MCF 10A (cell line): ENCODE results near the gene ARL13A. TPM values are rescaled to one million over a fixed set of nuclear protein-coding genes. Genes with fewer than 3 reads are reported as not detected.

Experiments
- Bru-seq: library from RNA; stranded (reverse); fragments of 400-500 nt; gene quantifications from one replicate; lab custom pipeline; 2021; lab: Mats Ljungman, UMichigan
- BruChase-seq, 2 experiments: library from RNA; stranded (reverse); fragments of 400-500 nt; gene quantifications; one replicate each; lab custom pipeline; 2021; lab: Mats Ljungman, UMichigan
- BruUV-seq: library from RNA; stranded (reverse); fragments of 400-500 nt; replicated peaks from 2 replicates; lab custom pipeline; 2021; lab: Mats Ljungman, UMichigan
- CTCF ChIA-PET: fragments of 300-600 bp; sonication (Branson Sonifier 250); formaldehyde crosslinking; extraction: SDS; loops from one replicate; lab custom pipeline; 2021; ENCODE audit warnings: antibody characterized with exemption, inconsistent platforms; lab: Yijun Ruan, JAX
- POLR2A ChIA-PET: fragments of 300-600, 350-650 bp; sonication (Branson Sonifier 250); formaldehyde crosslinking; extraction: SDS; loops from one replicate; lab custom pipeline; 2020; ENCODE audit warnings: antibody characterized with exemption, inconsistent platforms; lab: Yijun Ruan, JAX
- DNase-seq: peaks from one replicate; pipeline ENCODE4 v3.0.0-alpha.2; 2018; ENCODE audit not compliant: unreplicated experiment
- H3K27ac Mint-ChIP-seq: one replicate; pipeline ENCODE4 v1.8.0; 2022; ENCODE audit warnings: mild to moderate bottlenecking, low read depth, mixed read lengths; ENCODE audit not compliant: unreplicated experiment
- H3K27me3 Mint-ChIP-seq: one replicate; pipeline ENCODE4 v1.8.0; 2022; ENCODE audit warnings: mixed read lengths; ENCODE audit not compliant: insufficient read depth, unreplicated experiment
- H3K36me3 Mint-ChIP-seq: one replicate; pipeline ENCODE4 v1.8.0; 2022; ENCODE audit warnings: mild to moderate bottlenecking, moderate library complexity, mixed read lengths; ENCODE audit not compliant: insufficient read depth, unreplicated experiment
- H3K4me1 Mint-ChIP-seq: one replicate; pipeline ENCODE4 v1.8.0; 2022; ENCODE audit warnings: mixed read lengths; ENCODE audit not compliant: insufficient read depth, unreplicated experiment
- H3K4me3 Mint-ChIP-seq: one replicate; pipeline ENCODE4 v1.8.0; 2022; ENCODE audit warnings: mild to moderate bottlenecking, moderate library complexity, mixed read lengths; ENCODE audit not compliant: unreplicated experiment
- H3K9me3 Mint-ChIP-seq: one replicate; pipeline ENCODE4 v1.8.0; 2022; ENCODE audit warnings: mixed read lengths; ENCODE audit not compliant: unreplicated experiment
- intact Hi-C: fragments of 100-400 bp; cut with micrococcal nuclease; formaldehyde crosslinking; loops from 2 replicates; pipeline ENCODE4 v1.14.1; 2022
- long read RNA-seq: library from polyadenylated mRNA; stranded (forward); transcript quantifications from one replicate; pipeline ENCODE4 v2.0.0, GENCODE V29; 2022
- total RNA-seq: library from RNA; stranded (reverse); gene quantifications from 2 replicates; pipeline ENCODE4 v1.2.3, GENCODE V29; 2022
- TF ChIP-seq, protein P1 (sequence below): fragments of 200-600 bp; IDR thresholded peaks from one replicate; pipeline ENCODE4 v1.8.0; 2022; ENCODE audit warnings: antibody characterized with exemption, mild to moderate bottlenecking; ENCODE audit not compliant: unreplicated experiment

Gene ARL13A
- total RNA-seq (not detected in 2 replicates), Bru-seq, nascent RNA (percentile 11 among the genes with signal in this experiment), BruChase-seq, experiment 1, labeled RNA remaining after a 6-hour chase (percentile 8 among the genes with signal in this experiment), BruChase-seq, experiment 2, labeled RNA remaining after a 2-hour chase (percentile 5 among the genes with signal in this experiment)
- long read RNA-seq, result 0 reads

DNA sequence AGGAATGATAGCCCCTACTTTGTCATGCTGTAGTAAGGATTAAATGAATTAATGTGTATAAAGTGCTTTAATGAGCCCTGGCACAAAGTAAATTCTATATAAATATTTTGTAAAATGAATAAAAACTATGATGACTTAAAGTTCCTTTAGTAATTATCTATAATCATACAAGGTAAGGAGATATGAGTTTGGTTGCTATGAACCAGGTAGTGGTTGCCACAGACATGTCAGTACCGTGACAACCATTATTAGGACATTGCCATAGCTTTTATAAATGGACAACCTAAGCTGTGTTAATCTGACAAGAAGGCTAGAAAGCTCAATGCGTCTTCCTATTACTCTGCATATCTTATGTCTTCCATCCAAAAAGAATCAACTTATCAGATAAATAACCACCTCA, at the start of gene ARL13A:
Gene ARL13A (plus strand): TSS at position 301 of the 400 bp plus-strand sequence. CDS start 3,982 bp downstream, outside the sequence.
- Mint-ChIP-seq H3K27ac (no peak within 1 kb of the TSS), H3K4me3 (no peak within 1 kb of the TSS), H3K9me3 (no peaks in the 10 kb centered on the region), H3K36me3 (no peaks in the 10 kb centered on the region), H3K27me3 (peaks cover 26% of the 10 kb centered on the region), H3K4me1 (no peaks in the 10 kb centered on the region)
- ChIA-PET CTCF (no interaction called here), POLR2A (no interaction called here)
- DNase-seq, result no peak
- no TSS peak for BruUV-seq
- TF ChIP-seq, protein P1, sequence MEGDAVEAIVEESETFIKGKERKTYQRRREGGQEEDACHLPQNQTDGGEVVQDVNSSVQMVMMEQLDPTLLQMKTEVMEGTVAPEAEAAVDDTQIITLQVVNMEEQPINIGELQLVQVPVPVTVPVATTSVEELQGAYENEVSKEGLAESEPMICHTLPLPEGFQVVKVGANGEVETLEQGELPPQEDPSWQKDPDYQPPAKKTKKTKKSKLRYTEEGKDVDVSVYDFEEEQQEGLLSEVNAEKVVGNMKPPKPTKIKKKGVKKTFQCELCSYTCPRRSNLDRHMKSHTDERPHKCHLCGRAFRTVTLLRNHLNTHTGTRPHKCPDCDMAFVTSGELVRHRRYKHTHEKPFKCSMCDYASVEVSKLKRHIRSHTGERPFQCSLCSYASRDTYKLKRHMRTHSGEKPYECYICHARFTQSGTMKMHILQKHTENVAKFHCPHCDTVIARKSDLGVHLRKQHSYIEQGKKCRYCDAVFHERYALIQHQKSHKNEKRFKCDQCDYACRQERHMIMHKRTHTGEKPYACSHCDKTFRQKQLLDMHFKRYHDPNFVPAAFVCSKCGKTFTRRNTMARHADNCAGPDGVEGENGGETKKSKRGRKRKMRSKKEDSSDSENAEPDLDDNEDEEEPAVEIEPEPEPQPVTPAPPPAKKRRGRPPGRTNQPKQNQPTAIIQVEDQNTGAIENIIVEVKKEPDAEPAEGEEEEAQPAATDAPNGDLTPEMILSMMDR, result no peak
- intact Hi-C loops, result no loop called here

DNA sequence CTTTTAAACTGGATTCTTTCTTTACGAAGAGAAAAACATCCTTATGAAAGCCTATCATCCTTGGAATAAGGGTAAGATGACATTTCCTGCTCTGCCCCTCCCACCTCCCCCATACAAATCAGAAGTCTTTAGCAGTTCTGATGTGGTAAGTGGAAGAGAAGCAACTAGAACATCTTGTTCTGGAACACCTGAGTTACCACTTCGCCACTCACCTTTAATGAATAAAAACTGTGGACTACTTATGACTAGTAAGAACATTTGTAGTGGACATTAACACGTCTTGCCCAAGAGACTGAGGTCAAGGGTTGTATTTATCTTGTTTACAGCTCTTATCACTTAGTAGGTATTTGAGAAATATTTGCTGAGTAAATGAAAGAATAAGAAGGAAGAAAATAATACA, 45.1 kb upstream of the ARL13A start:
- Mint-ChIP-seq H3K36me3 (no peaks in the 10 kb centered on the region), H3K4me3 (no peak overlapping the region), H3K4me1 (no peaks in the 10 kb centered on the region), H3K9me3 (no peaks in the 10 kb centered on the region), H3K27me3 (peaks cover 57% of the 10 kb centered on the region), H3K27ac (no peak overlapping the region)
- TF ChIP-seq, protein P1, result no peak
- BruUV-seq, result no TSS peak
- DNase-seq, result no peak
- POLR2A ChIA-PET, result no interaction called here
- intact Hi-C loops, result no loop called here
- CTCF ChIA-PET, result no interaction called here

DNA sequence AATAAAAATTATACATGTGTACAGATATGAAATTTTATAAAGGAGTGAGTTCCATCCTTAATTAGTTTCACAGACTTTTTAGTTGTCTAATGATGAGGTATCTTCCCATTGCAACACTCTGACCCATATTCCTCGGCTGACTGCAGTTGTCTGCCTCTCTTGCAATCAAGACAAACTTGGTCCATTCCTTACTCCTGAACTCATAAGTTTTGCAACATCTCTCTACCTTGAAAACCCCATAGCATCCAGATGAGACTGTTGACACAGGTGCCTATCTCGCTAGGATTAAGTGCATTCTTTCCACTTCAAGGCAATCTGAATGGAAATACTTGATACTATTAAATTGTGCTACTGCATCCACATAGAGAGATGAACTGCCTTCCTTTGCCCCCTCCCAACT, 43.1 kb upstream of the ARL13A start:
- TF ChIP-seq, protein P1, result no peak
- CTCF ChIA-PET, result no interaction called here
- no peak overlapping the region for H3K27ac Mint-ChIP-seq
- intact Hi-C loops, result no loop called here
- H3K27me3 Mint-ChIP-seq, result peaks cover 64% of the 10 kb centered on the region
- no peaks in the 10 kb centered on the region for H3K36me3 Mint-ChIP-seq
- POLR2A ChIA-PET, result no interaction called here
- DNase-seq, result no peak
- peaks cover 7% of the 10 kb centered on the region for H3K9me3 Mint-ChIP-seq
- H3K4me1 Mint-ChIP-seq, result no peaks in the 10 kb centered on the region
- no peak overlapping the region for H3K4me3 Mint-ChIP-seq
- no TSS peak for BruUV-seq

DNA sequence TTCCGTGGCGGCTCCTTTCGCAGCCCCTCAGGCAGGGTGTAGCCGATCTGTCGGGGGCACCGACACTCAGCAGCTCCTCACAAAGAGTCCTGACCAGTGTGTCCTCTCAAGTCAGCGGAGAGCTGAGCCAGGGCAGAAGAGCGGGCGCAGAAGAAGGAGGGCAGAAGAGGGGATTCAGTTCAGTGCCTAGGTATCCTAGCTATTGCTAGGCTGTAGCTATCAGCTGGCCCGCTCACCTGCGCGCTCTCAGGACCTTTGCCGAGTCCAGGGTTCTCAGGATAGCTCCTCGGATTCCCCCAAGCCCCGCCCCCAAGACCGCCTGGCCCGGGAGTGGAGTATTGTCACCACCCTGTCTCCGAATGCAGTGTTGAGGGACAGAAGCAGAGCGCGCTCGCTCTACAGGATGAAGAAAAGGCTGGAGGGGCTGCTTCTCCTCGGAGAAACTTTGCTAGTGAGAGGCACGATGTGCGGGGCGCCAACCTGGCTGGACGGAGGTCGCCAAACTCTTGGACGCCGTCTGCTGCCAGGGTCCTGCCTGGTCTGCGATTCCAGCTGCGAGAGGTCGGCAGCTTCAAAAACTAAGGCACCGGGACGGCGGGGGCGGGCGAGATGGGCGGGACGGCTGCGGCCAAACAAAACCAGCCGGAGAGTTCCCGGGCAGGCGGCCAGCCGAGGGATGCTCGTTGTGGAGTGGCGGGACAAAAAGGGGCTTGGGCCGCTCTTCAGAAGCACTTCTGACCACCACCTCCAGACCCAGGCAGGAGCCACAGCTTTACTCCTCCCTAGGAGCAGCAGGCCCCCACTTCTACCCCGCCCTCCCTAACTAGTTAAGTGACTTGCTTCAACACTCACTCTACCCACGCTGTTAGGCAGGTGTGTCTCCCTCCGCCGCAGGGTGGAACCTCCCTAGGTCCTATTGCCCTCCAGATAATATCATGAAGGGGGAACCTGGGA, 40.6 kb upstream of the ARL13A start, which contains the start of gene XKRX:
Gene XKRX (minus strand): TSS at position 258 of the 954 bp plus-strand sequence. CDS start 613 bp downstream, outside the sequence.
- no TSS peak for BruUV-seq
- intact Hi-C loops, result no loop called here
- ChIA-PET CTCF (interaction anchor here (0.5 to 0.8 kb wide), 3 partner anchors 13 to 150 kb away, joined by 3 to 4 read pairs (median 3); no protein-coding TSS in a partner anchor), POLR2A (interaction anchor here (0.6 to 0.7 kb wide), 2 partner anchors 11 to 21 kb away, joined by 3 to 6 read pairs; no protein-coding TSS in a partner anchor)
- TF ChIP-seq, protein P1, result no peak
- Mint-ChIP-seq H3K9me3 (peaks cover 16% of the 10 kb centered on the region), H3K36me3 (no peaks in the 10 kb centered on the region), H3K4me1 (no peaks in the 10 kb centered on the region), H3K4me3 (peak within 1 kb of the TSS; percentile 77), H3K27ac (peak within 1 kb of the TSS; percentile 35), H3K27me3 (peaks cover 52% of the 10 kb centered on the region)
- DNase-seq, result peak; percentile 47
